Measurements from ENCODE around the gene NR2F2. TPM values are rescaled to one million over a fixed set of nuclear protein-coding genes. Genes with fewer than 3 reads are reported as not detected.
A peak's percentile ranks its signal among the peaks of the same experiment; 100 is the strongest.

NR2F2 gene
- total RNA-seq, 1 donor, result not detected

GRCh38 chr15:96341513-96342405 is 11.3 kb downstream of the NR2F2 start:
- no peak for DNase-seq (ENCODE audit: low read depth in 2 of 3, low spot score in 2 of 3)

DNA sequence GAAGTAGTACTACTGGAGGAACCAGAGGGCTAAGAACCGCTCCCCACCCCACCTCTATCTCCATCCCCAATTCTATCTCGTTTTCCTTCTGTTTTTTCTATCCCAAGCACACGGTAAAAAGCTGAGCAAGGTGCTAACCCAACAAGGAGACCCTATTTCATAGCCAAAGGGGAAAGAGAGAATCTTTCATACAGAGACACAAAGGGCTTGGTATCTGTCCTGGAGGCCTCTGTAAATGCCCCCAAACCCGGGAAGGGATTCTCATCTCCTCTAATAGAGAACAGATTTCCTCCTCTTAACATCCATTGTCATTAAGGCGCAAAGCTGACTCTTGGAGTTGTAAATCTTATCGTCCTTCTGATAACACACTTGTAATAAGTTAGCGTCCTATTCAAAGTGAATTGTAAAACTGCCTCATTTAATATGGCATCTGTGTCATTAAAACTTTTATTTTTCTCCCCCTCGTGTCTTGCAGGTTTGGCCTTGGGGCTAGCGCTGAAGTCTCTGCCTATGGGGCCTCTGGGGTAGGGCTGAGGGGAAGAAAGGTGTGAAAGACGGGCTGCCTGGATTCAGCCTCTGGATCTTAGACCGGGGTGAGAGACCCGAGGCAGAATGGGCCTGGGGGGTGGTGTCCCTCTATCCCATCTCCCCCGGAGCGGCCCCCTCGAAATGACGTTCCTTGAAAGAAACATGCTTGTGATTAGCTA is 12.1 kb downstream of the NR2F2 start:
- no peak for DNase-seq (ENCODE audit: low read depth in 2 of 3, low spot score in 2 of 3)

DNA sequence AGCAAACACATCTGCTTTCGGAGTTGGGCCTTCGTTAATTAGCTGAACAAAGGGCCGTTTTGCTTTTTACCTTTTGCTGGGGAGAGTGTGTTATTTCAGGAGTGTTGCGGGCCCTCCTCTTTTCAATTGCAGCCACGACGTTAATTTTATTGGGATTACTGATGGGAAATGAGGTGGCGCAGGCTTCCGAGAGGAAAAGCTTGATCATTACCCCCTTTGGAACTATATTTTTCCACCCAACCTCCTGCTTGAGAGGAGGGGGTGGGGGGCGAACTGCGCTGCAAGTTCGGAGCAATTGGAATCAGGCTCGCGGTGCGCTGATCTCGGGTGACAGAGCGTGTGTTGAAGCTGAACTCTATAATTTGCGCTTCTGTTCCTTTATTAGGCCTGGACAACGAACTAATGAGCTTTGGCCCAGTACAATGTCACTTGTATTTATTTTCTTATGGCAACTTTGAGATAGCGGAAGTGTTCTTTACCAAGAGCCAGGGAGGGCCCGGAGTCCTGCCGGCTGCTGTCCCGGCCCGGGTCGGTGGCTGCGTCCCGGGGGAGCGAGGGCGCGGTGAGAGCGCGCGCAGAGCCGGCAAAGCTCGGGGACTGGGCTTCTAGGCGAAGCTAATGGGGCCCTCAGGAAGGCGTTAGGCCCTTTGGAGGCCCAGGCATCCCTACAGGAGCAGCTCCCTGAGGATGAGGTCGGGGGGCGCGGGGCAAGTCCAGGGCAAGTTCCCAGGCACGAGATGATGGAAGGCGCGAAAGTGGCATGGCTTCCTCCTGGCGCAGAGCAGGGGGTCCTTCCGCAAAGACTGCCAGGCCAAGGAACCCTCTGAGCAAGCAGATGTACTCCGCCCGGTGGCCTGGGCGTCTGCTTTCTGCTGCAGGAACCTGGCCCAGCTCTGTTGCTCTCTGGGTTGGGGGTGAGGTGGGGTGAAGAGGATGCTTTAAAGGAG is 12.9 kb downstream of the NR2F2 start:
- DNase-seq (ENCODE audit: low read depth in 2 of 3, low spot score in 2 of 3), result no peak

GRCh38 chr15:96344060-96344705 is 13.7 kb downstream of the NR2F2 start:
- DNase-seq (ENCODE audit: low read depth in 2 of 3, low spot score in 2 of 3), result no peak

- no peak for DNase-seq (ENCODE audit: low read depth in 2 of 3, low spot score in 2 of 3)
These were observed 14.4 kb downstream of the NR2F2 start for GRCh38 chr15:96344706-96345559.

- peak in 2 of 3 donors; percentile 66 to 76 for DNase-seq (ENCODE audit: low read depth in 2 of 3, low spot score in 2 of 3)
These were observed 15.3 kb downstream of the NR2F2 start for GRCh38 chr15:96345560-96346399.

DNA sequence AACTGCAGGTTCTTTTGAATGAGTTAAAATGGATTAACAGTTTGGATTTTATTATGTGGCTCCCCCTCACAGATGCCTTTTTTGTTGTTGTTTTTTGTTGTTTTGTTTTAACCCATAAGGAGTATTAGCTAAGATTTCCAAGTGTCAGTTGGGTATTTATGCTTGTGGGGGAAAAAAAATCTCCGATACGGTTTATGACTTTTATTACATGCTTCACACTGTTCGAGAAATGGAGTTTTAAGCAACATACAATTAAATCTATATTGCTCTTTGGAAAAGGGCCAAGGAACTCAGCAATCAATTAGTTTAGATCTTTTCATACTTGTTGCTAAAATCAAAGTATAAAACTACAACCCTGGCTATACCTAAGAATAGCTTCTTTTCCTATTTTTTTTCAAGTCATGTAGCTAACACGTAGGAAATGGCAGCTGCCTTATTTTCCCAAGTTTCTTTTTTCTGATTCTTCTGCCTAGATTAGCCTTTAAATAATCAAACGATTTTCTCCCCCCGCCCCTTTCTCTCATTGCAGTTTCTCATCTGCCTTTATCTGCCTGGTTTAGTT is 16.0 kb downstream of the NR2F2 start:
- DNase-seq (ENCODE audit: low read depth in 2 of 3, low spot score in 2 of 3), result no peak

GRCh38 chr15:96347181-96348111 is 16.9 kb downstream of the NR2F2 start:
- DNase-seq (ENCODE audit: low read depth in 2 of 3, low spot score in 2 of 3), result no peak

DNA sequence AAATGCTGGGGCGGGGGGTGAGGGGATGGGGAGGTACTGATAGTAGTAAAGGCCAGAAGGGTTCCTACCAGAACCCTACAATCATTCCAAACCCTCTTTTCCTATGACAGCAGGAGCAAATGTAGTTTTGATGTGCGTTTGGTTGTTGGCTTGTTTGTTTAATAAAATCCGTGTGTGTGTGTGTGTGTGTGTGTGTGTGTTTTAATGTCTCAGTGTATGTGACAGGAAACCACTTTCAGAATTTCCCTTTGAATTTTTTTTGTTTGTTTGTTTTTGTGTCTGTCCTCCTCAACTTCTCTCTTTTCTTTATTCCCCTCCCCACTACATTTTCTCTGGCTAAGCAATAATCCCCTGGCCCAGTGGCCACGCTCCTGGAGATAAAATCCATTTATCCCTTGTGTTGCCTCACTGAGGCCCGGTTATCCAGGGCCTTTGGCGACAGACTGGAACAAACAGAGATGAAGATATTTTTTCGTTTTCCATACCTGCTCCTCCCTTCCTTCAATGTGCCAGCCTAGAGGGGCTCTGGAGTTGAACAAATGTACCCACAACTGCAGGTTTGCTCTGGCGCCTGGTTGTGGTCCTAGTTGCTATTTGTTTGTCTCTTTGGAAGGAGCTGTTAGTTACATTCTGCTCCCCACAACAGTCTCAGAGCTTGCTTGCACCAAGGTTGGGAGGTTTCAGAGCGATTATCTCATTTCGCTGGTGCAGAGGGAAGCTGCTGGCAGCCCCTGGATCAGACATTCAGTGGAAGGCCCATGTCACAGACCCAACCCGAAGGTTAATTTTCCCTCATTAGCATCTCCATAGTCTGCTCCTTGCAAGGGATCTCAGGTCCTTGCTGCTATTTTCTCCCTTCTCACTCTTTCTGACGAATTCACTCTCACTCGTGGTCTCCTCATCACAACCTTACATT is 17.9 kb downstream of the NR2F2 start:
- DNase-seq (ENCODE audit: low read depth in 2 of 3, low spot score in 2 of 3), result no peak

GRCh38 chr15:96349034-96349856 is 18.7 kb downstream of the NR2F2 start:
- DNase-seq (ENCODE audit: low read depth in 2 of 3, low spot score in 2 of 3), result no peak

GRCh38 chr15:96349857-96350720 is 19.6 kb downstream of the NR2F2 start:
- DNase-seq (ENCODE audit: low read depth in 2 of 3, low spot score in 2 of 3), result no peak

DNA sequence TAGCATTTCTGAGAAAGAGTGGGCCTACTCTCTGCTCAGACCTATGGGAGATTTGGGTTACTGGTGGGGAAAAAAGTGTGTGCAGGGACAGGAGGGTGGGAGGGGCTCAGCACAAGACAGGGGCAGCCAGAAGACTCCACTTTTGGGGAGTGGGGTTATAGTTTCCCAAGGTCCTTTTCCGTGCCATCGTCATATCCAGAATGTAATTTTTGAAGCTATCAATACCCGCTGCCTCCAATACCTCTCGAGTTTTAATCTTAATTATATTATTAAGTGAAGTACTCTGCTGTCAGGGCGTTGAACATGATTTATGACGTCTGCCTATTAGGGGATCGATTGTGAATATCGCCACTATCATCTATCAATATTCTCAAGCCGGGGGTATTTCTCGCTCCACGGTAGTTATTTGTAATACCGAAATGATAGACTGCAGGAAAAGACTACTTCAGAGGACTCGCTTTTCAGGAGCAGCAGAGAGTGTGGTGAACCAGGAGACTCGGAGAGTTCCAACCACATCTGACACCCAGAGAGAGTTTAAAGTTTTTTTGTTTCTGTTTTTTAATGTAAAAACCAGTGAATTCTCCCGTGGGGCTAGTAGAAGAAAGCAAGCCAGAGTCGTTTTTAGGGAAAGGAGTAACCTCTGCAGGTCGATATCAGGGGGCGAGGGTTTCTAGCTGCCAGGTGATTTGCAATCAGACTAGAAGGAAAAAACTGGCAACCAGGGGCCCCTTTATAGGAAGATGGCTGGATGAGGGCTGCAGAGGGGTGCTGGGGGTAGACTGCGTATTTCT is 20.6 kb downstream of the NR2F2 start:
- no peak for DNase-seq (ENCODE audit: low read depth in 2 of 3, low spot score in 2 of 3)
